Tibial nerve (tissue), 4 donors: ENCODE data around the gene RASAL3.

Experiments
- EP300 ChIP-seq, 2 donors: sonication (generic); formaldehyde crosslinking; IDR thresholded peaks; one replicate each; pipeline ENCODE4 v1.6.1; 2017; ENCODE audit warnings: antibody characterized with exemption in 2 of 2, mild to moderate bottlenecking in 1 of 2
- POLR2A ChIP-seq, 2 donors: fragments of 450-650 bp; IDR thresholded peaks; one replicate each; pipeline ENCODE4 v1.6.1; 2017; ENCODE audit warnings: antibody characterized with exemption in 2 of 2, mild to moderate bottlenecking in 2 of 2, moderate library complexity in 2 of 2
- TF ChIP-seq, protein P1 (sequence below), 5 experiments: fragments of 200-600 bp in 3 of 5; fragments of 450-650 bp in 2 of 5; sonication (generic) in 3 of 5; IDR thresholded peaks; one replicate each; pipeline ENCODE4 v1.5.1; 2016 to 2019; ENCODE audit warnings: antibody characterized with exemption in 5 of 5, mild to moderate bottlenecking in 3 of 5, moderate library complexity in 2 of 5

DNA sequence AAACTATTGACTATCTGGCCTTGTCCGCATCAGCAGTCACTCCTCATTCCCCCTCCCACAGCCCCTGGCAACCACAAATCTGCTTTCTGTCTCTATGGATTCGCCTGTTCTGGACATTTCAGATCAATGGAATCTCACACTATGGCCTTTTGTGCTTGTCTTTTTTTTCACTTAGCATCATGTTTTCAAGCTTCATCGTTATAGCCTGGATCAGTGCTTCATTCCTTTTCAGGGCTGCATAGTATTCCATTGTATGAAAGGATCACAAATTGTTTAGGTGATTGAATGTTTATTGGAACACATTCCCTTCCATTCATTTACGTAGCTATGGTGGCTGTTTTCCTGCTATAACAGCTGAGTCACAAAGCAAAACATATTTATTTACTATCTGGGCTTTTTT, 22.7 kb upstream of the RASAL3 start:
- TF ChIP-seq, protein P1, sequence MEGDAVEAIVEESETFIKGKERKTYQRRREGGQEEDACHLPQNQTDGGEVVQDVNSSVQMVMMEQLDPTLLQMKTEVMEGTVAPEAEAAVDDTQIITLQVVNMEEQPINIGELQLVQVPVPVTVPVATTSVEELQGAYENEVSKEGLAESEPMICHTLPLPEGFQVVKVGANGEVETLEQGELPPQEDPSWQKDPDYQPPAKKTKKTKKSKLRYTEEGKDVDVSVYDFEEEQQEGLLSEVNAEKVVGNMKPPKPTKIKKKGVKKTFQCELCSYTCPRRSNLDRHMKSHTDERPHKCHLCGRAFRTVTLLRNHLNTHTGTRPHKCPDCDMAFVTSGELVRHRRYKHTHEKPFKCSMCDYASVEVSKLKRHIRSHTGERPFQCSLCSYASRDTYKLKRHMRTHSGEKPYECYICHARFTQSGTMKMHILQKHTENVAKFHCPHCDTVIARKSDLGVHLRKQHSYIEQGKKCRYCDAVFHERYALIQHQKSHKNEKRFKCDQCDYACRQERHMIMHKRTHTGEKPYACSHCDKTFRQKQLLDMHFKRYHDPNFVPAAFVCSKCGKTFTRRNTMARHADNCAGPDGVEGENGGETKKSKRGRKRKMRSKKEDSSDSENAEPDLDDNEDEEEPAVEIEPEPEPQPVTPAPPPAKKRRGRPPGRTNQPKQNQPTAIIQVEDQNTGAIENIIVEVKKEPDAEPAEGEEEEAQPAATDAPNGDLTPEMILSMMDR (IDR thresholded peaks at IDR 0.05), result no peak
- TF ChIP-seq POLR2A (IDR thresholded peaks at IDR 0.05) (no peak), EP300 (IDR thresholded peaks at IDR 0.05) (no peak)
